Activated CD8-positive, alpha-beta memory T cell treated with anti-CD3 and anti-CD28 coated beads, Interleukin-2, amount 50 U/mL, for 24 hours (primary cell): ENCODE measurements around the gene SNTG2.
"Not testable (repeated sequence)": the region's sequence is repeated elsewhere in the genome, so short reads cannot be mapped to it uniquely, and the experiment has no call there.

Source experiments
- DNase-seq: peaks from one replicate; pipeline ENCODE4 v3.0.0-alpha.2; 2020; ENCODE audit errors: extremely low read depth

SNTG2 gene

GRCh38 chr2:1375794-1376193, 425.1 kb downstream of the SNTG2 start:
- DNase-seq = no peak

- no peak for DNase-seq
Observed at GRCh38 chr2:1377473-1377872, 426.8 kb downstream of the SNTG2 start.

- DNase-seq = no peak
Observed at GRCh38 chr2:1378456-1379150, 428.0 kb downstream of the SNTG2 start.

GRCh38 chr2:1381644-1382043, 431.0 kb downstream of the SNTG2 start:
- no peak for DNase-seq

GRCh38 chr2:1387954-1388725, 437.5 kb downstream of the SNTG2 start:
- DNase-seq = not testable (repeated sequence)

GRCh38 chr2:1390118-1390517, 439.5 kb downstream of the SNTG2 start:
- DNase-seq = not testable (repeated sequence)

GRCh38 chr2:1393321-1393720, 442.7 kb downstream of the SNTG2 start:
- DNase-seq = no peak

GRCh38 chr2:1394709-1395408, 444.2 kb downstream of the SNTG2 start:
- no peak for DNase-seq

- DNase-seq = no peak
Observed at GRCh38 chr2:1397350-1397749, 446.7 kb downstream of the SNTG2 start.

- no peak for DNase-seq
Observed at GRCh38 chr2:1398191-1398590, 447.5 kb downstream of the SNTG2 start.

- no peak for DNase-seq
Observed at GRCh38 chr2:1400943-1401735, 450.5 kb downstream of the SNTG2 start.

- no peak for DNase-seq
Observed at GRCh38 chr2:1402064-1402463, 451.4 kb downstream of the SNTG2 start.

GRCh38 chr2:1403565-1403964, 452.9 kb downstream of the SNTG2 start:
- no peak for DNase-seq

- no peak for DNase-seq
Observed at GRCh38 chr2:1405124-1405523, 454.5 kb downstream of the SNTG2 start.

- no peak for DNase-seq
Observed at GRCh38 chr2:1405967-1406366, 455.3 kb downstream of the SNTG2 start.

- DNase-seq = no peak
Observed at GRCh38 chr2:1406434-1406833, 455.8 kb downstream of the SNTG2 start.

GRCh38 chr2:1407950-1408675, 457.5 kb downstream of the SNTG2 start:
- DNase-seq = no peak

- DNase-seq = no peak
Observed at GRCh38 chr2:1413156-1413710, 462.6 kb downstream of the SNTG2 start, which contains the start of gene TPO. Gene TPO, plus strand, starts transcription at chr2:1413463. Its CDS starts 946 bp downstream, at chr2:1414409.

GRCh38 chr2:1414121-1414520, 463.5 kb downstream of the SNTG2 start:
- no peak for DNase-seq

GRCh38 chr2:1414901-1415300, 464.3 kb downstream of the SNTG2 start:
- not testable (repeated sequence) for DNase-seq

- no peak for DNase-seq
Observed at GRCh38 chr2:1415501-1415900, 464.9 kb downstream of the SNTG2 start.
